Body of pancreas (tissue), 4 donors: ENCODE measurements around the gene TCAIM.
A peak's percentile ranks its signal among the peaks of the same experiment; 100 is the strongest.

Experiments used
- POLR2A ChIP-seq, 3 donors: fragments of 450-650 bp; IDR thresholded peaks; one replicate each; pipeline ENCODE4 v1.6.1; 2016; ENCODE audit warnings: antibody characterized with exemption in 3 of 3, mild to moderate bottlenecking in 2 of 3
- TF ChIP-seq, protein P1 (sequence below), 7 experiments: fragments of 450-650 bp in 4 of 7; fragments of 200-600 bp in 3 of 7; sonication (generic) in 3 of 7; IDR thresholded peaks; one replicate each; pipeline ENCODE4 v1.5.1; 2016 to 2019; ENCODE audit warnings: antibody characterized with exemption in 7 of 7

DNA sequence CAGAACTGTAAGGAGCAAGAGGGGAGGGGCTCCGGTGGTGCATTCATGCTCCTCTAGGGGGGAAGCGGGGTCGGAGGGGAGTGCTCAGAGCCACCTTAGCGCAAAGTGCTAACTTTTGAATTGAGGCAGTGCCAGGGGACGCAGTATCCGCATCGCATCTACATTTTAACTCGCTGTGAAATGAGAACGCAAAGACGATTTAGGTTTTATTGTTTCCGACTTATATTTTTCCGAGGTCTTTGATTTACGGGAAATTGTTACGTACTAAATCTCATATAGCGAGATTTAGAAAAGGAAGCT is 212 bp downstream of the TCAIM start:
- TF ChIP-seq, protein P1, sequence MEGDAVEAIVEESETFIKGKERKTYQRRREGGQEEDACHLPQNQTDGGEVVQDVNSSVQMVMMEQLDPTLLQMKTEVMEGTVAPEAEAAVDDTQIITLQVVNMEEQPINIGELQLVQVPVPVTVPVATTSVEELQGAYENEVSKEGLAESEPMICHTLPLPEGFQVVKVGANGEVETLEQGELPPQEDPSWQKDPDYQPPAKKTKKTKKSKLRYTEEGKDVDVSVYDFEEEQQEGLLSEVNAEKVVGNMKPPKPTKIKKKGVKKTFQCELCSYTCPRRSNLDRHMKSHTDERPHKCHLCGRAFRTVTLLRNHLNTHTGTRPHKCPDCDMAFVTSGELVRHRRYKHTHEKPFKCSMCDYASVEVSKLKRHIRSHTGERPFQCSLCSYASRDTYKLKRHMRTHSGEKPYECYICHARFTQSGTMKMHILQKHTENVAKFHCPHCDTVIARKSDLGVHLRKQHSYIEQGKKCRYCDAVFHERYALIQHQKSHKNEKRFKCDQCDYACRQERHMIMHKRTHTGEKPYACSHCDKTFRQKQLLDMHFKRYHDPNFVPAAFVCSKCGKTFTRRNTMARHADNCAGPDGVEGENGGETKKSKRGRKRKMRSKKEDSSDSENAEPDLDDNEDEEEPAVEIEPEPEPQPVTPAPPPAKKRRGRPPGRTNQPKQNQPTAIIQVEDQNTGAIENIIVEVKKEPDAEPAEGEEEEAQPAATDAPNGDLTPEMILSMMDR (IDR thresholded peaks at IDR 0.05): peak in 1 of 7 experiments; percentile 5
- no peak for TF ChIP-seq POLR2A (IDR thresholded peaks at IDR 0.05)
